ENCODE results near the gene ANKS1B. TPM values are rescaled to one million over a fixed set of nuclear protein-coding genes. Genes with fewer than 3 reads are reported as not detected.

Gene ANKS1B
- total RNA-seq, 1 experiment from 2014 or later = 0.61 TPM

GRCh38 chr12:99439399-99439798, 545.3 kb downstream of the ANKS1B start:
- CTCF ChIA-PET = no interaction called here

GRCh38 chr12:99436584-99436983, 548.2 kb downstream of the ANKS1B start:
- no peaks in the 10 kb centered on the region for H3K4me1 ChIP-seq
- H3K4me1 Mint-ChIP-seq (ENCODE audit: low read depth, unreplicated experiment) = no peaks in the 10 kb centered on the region
- no peak overlapping the region for H3K4me3 ChIP-seq (ENCODE audit: low read depth, low read length)
- H3K9me3 ChIP-seq = no peaks in the 10 kb centered on the region
- no peaks in the 10 kb centered on the region for H3K36me3 ChIP-seq (ENCODE audit: control insufficient read depth, insufficient read depth, low read length)
- CTCF ChIA-PET = no interaction called here
- intact Hi-C loops (cut with micrococcal nuclease; ENCODE audit: unreplicated experiment) = no loop called here
- H3K36me3 Mint-ChIP-seq (ENCODE audit: insufficient read depth, unreplicated experiment) = no peaks in the 10 kb centered on the region
- no peaks in the 10 kb centered on the region for H3K27me3 Mint-ChIP-seq (ENCODE audit: insufficient read depth, unreplicated experiment)
- TF ChIP-seq CTCF (IDR thresholded peaks at IDR 0.05; ENCODE audit: insufficient read depth in 1 of 2, low read depth in 1 of 2, low read length in 1 of 2, severe bottlenecking in 1 of 2, unreplicated experiment in 1 of 2) = no peak
- no peaks in the 10 kb centered on the region for H3K9me3 Mint-ChIP-seq (ENCODE audit: unreplicated experiment)
- H3K27ac Mint-ChIP-seq (ENCODE audit: unreplicated experiment) = no peak overlapping the region
- BruUV-seq (replicated peaks) = no TSS peak
- DNase-seq = no peak
- POLR2A ChIA-PET = no interaction called here
- H3K4me3 Mint-ChIP-seq (ENCODE audit: unreplicated experiment) = no peak overlapping the region
- H3K27me3 ChIP-seq (replicated peaks; ENCODE audit: control insufficient read depth, insufficient read depth, low read length) = no peaks in the 10 kb centered on the region

More at GRCh38 chr12:99439399-99439798, 545.3 kb downstream of the ANKS1B start:
- POLR2A ChIA-PET = no interaction called here
- Mint-ChIP-seq H3K4me1 (ENCODE audit: low read depth, unreplicated experiment) (no peaks in the 10 kb centered on the region), H3K9me3 (ENCODE audit: unreplicated experiment) (no peaks in the 10 kb centered on the region), H3K4me3 (ENCODE audit: unreplicated experiment) (no peak overlapping the region), H3K27me3 (ENCODE audit: insufficient read depth, unreplicated experiment) (no peaks in the 10 kb centered on the region), H3K27ac (ENCODE audit: unreplicated experiment) (no peak overlapping the region), H3K36me3 (ENCODE audit: insufficient read depth, unreplicated experiment) (no peaks in the 10 kb centered on the region)
- BruUV-seq (replicated peaks) = no TSS peak
- H3K4me3 ChIP-seq (ENCODE audit: low read depth, low read length) = no peak overlapping the region
- TF ChIP-seq CTCF (IDR thresholded peaks at IDR 0.05; ENCODE audit: insufficient read depth in 1 of 2, low read depth in 1 of 2, low read length in 1 of 2, severe bottlenecking in 1 of 2, unreplicated experiment in 1 of 2) = no peak
- H3K9me3 ChIP-seq = no peaks in the 10 kb centered on the region
- no peaks in the 10 kb centered on the region for H3K4me1 ChIP-seq
- no peaks in the 10 kb centered on the region for H3K36me3 ChIP-seq (ENCODE audit: control insufficient read depth, insufficient read depth, low read length)
- no peaks in the 10 kb centered on the region for H3K27me3 ChIP-seq (replicated peaks; ENCODE audit: control insufficient read depth, insufficient read depth, low read length)
- intact Hi-C loops (cut with micrococcal nuclease; ENCODE audit: unreplicated experiment) = no loop called here
- no peak for DNase-seq

GRCh38 chr12:99435095-99435791, 549.5 kb downstream of the ANKS1B start:
- intact Hi-C loops (cut with micrococcal nuclease; ENCODE audit: unreplicated experiment) = no loop called here
- Histone ChIP-seq H3K4me3 (ENCODE audit: low read depth, low read length) (no peak overlapping the region), H3K36me3 (ENCODE audit: control insufficient read depth, insufficient read depth, low read length) (no peaks in the 10 kb centered on the region), H3K4me1 (no peaks in the 10 kb centered on the region), H3K9me3 (no peaks in the 10 kb centered on the region), H3K27me3 (replicated peaks; ENCODE audit: control insufficient read depth, insufficient read depth, low read length) (no peaks in the 10 kb centered on the region)
- Mint-ChIP-seq H3K9me3 (ENCODE audit: unreplicated experiment) (no peaks in the 10 kb centered on the region), H3K27me3 (ENCODE audit: insufficient read depth, unreplicated experiment) (no peaks in the 10 kb centered on the region), H3K4me1 (ENCODE audit: low read depth, unreplicated experiment) (no peaks in the 10 kb centered on the region), H3K36me3 (ENCODE audit: insufficient read depth, unreplicated experiment) (no peaks in the 10 kb centered on the region), H3K27ac (ENCODE audit: unreplicated experiment) (no peak overlapping the region), H3K4me3 (ENCODE audit: unreplicated experiment) (no peak overlapping the region)
- BruUV-seq (replicated peaks) = no TSS peak
- POLR2A ChIA-PET = no interaction called here
- DNase-seq = no peak
- no peak for TF ChIP-seq CTCF (IDR thresholded peaks at IDR 0.05; ENCODE audit: insufficient read depth in 1 of 2, low read depth in 1 of 2, low read length in 1 of 2, severe bottlenecking in 1 of 2, unreplicated experiment in 1 of 2)
- CTCF ChIA-PET = no interaction called here

Measured in Caco-2 (cell line).